Stimulated activated memory B cell treated with anti-CD40 and anti-IgM and Interleukin-4, amounts not matched to agents 10 μg/mL and 1 μg/mL and 100 μg/mL, for 72 hours (primary cell): Measurements from ENCODE around the gene ATP5F1C.

Experiments used
- ATAC-seq: fragments of 150-1000 bp; cut with Tn5 transposase; 2 replicates; pipeline ENCODE4 v1.10.0; 2021
- H3K27ac Mint-ChIP-seq: one replicate; pipeline ENCODE4 v1.8.0; 2022; ENCODE audit warnings: mild to moderate bottlenecking, mixed read lengths
- H3K27me3 Mint-ChIP-seq: one replicate; pipeline ENCODE4 v1.8.0; 2022; ENCODE audit warnings: mixed read lengths
- H3K36me3 Mint-ChIP-seq: one replicate; pipeline ENCODE4 v1.8.0; 2022; ENCODE audit warnings: mixed read lengths
- H3K4me1 Mint-ChIP-seq: one replicate; pipeline ENCODE4 v1.8.0; 2022; ENCODE audit warnings: mixed read lengths
- H3K4me3 Mint-ChIP-seq: one replicate; pipeline ENCODE4 v1.8.0; 2022; ENCODE audit warnings: mild to moderate bottlenecking, moderate library complexity, mixed read lengths
- H3K9me3 Mint-ChIP-seq: one replicate; pipeline ENCODE4 v1.8.0; 2022; ENCODE audit warnings: mixed read lengths

ATP5F1C gene

DNA sequence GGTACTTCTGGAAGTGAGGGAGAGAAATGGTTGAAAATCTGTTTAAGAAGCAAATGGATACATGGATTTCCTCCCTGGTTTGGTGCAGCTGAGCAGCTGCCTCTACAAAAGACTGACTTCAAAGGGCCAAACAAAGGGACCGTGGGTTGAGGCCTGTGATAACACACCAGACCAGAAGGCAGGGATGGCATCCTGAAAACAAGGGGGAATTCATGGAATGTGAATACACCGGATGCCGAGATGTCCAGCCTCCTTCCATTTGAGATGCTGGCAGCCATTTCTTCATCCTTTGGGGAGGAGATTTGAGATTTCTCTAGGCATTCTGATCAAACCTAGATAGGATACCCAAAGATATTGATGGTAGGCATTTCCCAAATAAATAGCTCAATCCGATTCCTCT lies 67.2 kb downstream of the ATP5F1C start:
- H3K36me3 Mint-ChIP-seq = peaks cover 48% of the 10 kb centered on the region

GRCh38 chr10:7856678-7857077 lies 68.7 kb downstream of the ATP5F1C start:
- Mint-ChIP-seq H3K27ac (no peak overlapping the region), H3K4me3 (no peak overlapping the region), H3K36me3 (peaks cover 45% of the 10 kb centered on the region), H3K9me3 (peaks cover 3% of the 10 kb centered on the region), H3K4me1 (peaks cover 32% of the 10 kb centered on the region), H3K27me3 (no peaks in the 10 kb centered on the region)
- no peak for ATAC-seq

More for the DNA sequence above, 67.2 kb downstream of the ATP5F1C start:
- Mint-ChIP-seq H3K4me3 (no peak overlapping the region), H3K9me3 (no peaks in the 10 kb centered on the region), H3K27me3 (no peaks in the 10 kb centered on the region), H3K4me1 (peaks cover 38% of the 10 kb centered on the region), H3K27ac (no peak overlapping the region)
- no peak for ATAC-seq

DNA sequence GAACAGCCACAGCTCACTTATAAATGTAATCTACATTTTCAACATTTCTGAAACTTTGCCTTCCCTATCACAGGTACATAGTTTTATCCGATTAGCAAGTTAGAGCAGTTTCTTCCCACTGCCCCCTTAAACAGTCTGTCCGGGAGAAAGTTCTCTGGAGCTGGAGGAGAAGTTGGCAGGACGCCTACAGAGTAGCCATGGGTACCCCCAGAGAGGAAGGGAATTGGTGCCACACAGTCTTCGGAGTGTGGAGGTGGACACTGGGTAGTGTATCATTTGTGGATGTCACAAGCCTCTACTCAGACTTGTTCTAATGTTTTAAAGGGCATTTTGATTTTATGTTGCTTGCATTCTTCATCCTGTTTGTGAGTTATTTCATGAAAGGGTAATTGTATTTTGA lies 69.3 kb downstream of the ATP5F1C start:
- H3K27ac Mint-ChIP-seq = no peak overlapping the region
- no peaks in the 10 kb centered on the region for H3K27me3 Mint-ChIP-seq
- no peak for ATAC-seq
- peaks cover 45% of the 10 kb centered on the region for H3K36me3 Mint-ChIP-seq
- H3K9me3 Mint-ChIP-seq = peaks cover 5% of the 10 kb centered on the region
- no peak overlapping the region for H3K4me3 Mint-ChIP-seq
- H3K4me1 Mint-ChIP-seq = peaks cover 29% of the 10 kb centered on the region
